ENCODE results near the gene MMP24OS. TPM values are rescaled to one million over a fixed set of nuclear protein-coding genes. Genes with fewer than 3 reads are reported as not detected.

The MMP24OS gene
- total RNA-seq, 1 experiment from 2014 or later, result 59.6 TPM

DNA sequence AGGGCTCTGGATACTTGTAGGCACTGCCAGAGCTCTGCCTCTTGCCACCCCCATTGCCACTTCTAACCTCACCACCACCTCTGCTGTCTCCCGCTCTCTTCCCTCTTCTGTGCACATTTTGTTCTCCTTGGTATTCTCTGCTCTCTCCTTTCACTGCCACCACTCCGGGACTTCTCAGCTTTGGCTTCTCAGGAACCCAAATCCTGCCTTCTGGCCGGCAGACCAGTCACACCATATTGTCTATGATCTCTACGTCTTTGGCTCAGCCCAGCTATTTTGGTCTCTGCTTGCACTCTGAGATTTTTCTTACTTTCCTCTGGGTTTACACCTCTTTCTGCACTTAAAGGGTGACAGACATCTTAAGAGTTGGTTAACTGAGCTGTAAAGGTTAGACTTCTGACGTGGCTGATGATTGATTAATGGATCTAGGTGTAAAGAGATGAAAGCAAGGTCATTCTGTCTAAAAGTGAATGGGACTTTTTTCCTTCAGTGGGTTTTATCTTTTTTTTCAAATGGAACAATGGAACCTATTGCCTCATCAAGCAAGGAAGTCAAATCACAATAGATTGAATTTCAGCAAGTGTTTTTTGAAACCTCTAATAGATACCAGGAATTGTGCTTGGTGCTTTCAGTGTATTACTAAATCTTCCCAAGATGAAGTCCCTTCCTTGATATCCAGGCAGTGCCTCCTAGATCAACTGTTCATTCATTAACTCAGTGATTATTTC, 37.7 kb downstream of the MMP24OS start:
- DNase-seq (ENCODE audit: low read depth, low spot score) (no peak), ATAC-seq (no peak)
- BruUV-seq (replicated peaks), result no TSS peak
- H2AFZ ChIP-seq (ENCODE audit: low read depth, low read length, poor library complexity, severe bottlenecking), result no peak overlapping the region
- TF ChIP-seq RAD21 (IDR thresholded peaks at IDR 0.05; ENCODE audit: low read depth), result no peak
- no peak overlapping the region for H3K9ac ChIP-seq (ENCODE audit: low read length)
- no peak overlapping the region for H3K4me3 ChIP-seq (replicated peaks in 1 of 2; ENCODE audit: low read depth in 1 of 2, low read length in 2 of 2)
- no peaks in the 10 kb centered on the region for H3K4me1 ChIP-seq (ENCODE audit: control insufficient read depth in 1 of 2, insufficient read depth in 2 of 2, low read length in 2 of 2)
- intact Hi-C loops (cut with micrococcal nuclease), result no loop called here
- H3K9me3 ChIP-seq (ENCODE audit: control insufficient read depth in 1 of 2, insufficient read depth in 1 of 2, low read depth in 1 of 2, low read length in 2 of 2), result no peaks in the 10 kb centered on the region
- ChIA-PET POLR2A (no interaction called here), CTCF (no interaction called here), RAD21 (ENCODE audit: low non-redundant PET in 1 of 2, low total read pairs in 2 of 2, uncharacterized antibody in 2 of 2, unreplicated experiment in 2 of 2) (no interaction called here)
- no peak overlapping the region for H3K27ac ChIP-seq (ENCODE audit: low read depth, low read length)
- H3K79me2 ChIP-seq (ENCODE audit: insufficient read depth, low read length), result no peaks in the 10 kb centered on the region
- no peak overlapping the region for H3K4me2 ChIP-seq (ENCODE audit: low read length)
- H3K36me3 ChIP-seq (ENCODE audit: control insufficient read depth in 1 of 2, insufficient read depth in 2 of 2, low read length in 2 of 2), result no peaks in the 10 kb centered on the region
- no peaks in the 10 kb centered on the region for H3K27me3 ChIP-seq (ENCODE audit: insufficient read depth, low read length)
- H4K20me1 ChIP-seq (ENCODE audit: insufficient read depth), result no peaks in the 10 kb centered on the region
- H3K9me2 ChIP-seq (ENCODE audit: insufficient read depth), result no peaks in the 10 kb centered on the region

DNA sequence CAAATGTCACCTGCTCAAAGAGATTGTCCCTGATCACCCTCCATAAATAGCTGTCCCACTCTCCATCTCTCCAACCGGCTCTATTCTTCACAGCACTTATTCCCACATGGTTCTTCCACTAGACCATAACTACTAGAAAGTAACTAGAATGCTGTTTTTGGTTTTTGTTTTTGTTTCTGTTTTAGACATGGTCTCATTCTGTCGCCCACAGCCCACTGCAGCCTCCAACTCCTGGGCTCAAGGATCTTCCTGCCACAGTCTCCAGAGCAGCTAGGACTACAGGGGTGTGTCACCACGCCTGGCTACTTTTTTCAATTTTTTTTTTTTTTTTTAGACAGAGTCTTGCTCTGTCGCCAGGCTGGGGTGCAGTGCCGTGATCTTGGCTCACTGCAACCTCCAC, 39.2 kb downstream of the MMP24OS start:
- ATAC-seq (no peak), DNase-seq (ENCODE audit: low read depth, low spot score) (no peak)
- ChIA-PET CTCF (no interaction called here), RAD21 (ENCODE audit: low non-redundant PET in 1 of 2, low total read pairs in 2 of 2, uncharacterized antibody in 2 of 2, unreplicated experiment in 2 of 2) (no interaction called here), POLR2A (no interaction called here)
- H3K4me1 ChIP-seq (ENCODE audit: control insufficient read depth in 1 of 2, insufficient read depth in 2 of 2, low read length in 2 of 2), result no peaks in the 10 kb centered on the region
- H3K27ac ChIP-seq (ENCODE audit: low read depth, low read length), result no peak overlapping the region
- no TSS peak for BruUV-seq (replicated peaks)
- intact Hi-C loops (cut with micrococcal nuclease), result no loop called here
- H3K4me2 ChIP-seq (ENCODE audit: low read length), result no peak overlapping the region
- no peaks in the 10 kb centered on the region for H3K79me2 ChIP-seq (ENCODE audit: insufficient read depth, low read length)
- no peaks in the 10 kb centered on the region for H3K9me2 ChIP-seq (ENCODE audit: insufficient read depth)
- H3K36me3 ChIP-seq (ENCODE audit: control insufficient read depth in 1 of 2, insufficient read depth in 2 of 2, low read length in 2 of 2), result no peaks in the 10 kb centered on the region
- H3K9me3 ChIP-seq (ENCODE audit: control insufficient read depth in 1 of 2, insufficient read depth in 1 of 2, low read depth in 1 of 2, low read length in 2 of 2), result no peaks in the 10 kb centered on the region
- H4K20me1 ChIP-seq (ENCODE audit: insufficient read depth), result no peaks in the 10 kb centered on the region
- H3K27me3 ChIP-seq (ENCODE audit: insufficient read depth, low read length), result no peaks in the 10 kb centered on the region
- H3K9ac ChIP-seq (ENCODE audit: low read length), result no peak overlapping the region
- H3K4me3 ChIP-seq (replicated peaks in 1 of 2; ENCODE audit: low read depth in 1 of 2, low read length in 2 of 2), result no peak overlapping the region
- no peak overlapping the region for H2AFZ ChIP-seq (ENCODE audit: low read depth, low read length, poor library complexity, severe bottlenecking)
- TF ChIP-seq EZH2 (IDR thresholded peaks at IDR 0.05) (no peak), FOSL1 (IDR thresholded peaks at IDR 0.05; ENCODE audit: low read depth) (no peak), CEBPB (IDR thresholded peaks at IDR 0.05; ENCODE audit: low read depth) (no peak), ELF1 (IDR thresholded peaks at IDR 0.05; ENCODE audit: borderline replicate concordance, low read depth) (no peak), POLR2AphosphoS5 (IDR thresholded peaks at IDR 0.05; ENCODE audit: low read depth, low read length) (no peak), ZNF274 (IDR thresholded peaks at IDR 0.05; ENCODE audit: low read depth, low read length) (no peak), EGR1 (IDR thresholded peaks at IDR 0.05; ENCODE audit: low read depth) (no peak), RAD21 (IDR thresholded peaks at IDR 0.05; ENCODE audit: low read depth) (no peak), CBX3 (IDR thresholded peaks at IDR 0.05; ENCODE audit: low read depth) (no peak)
- TF ChIP-seq, protein P1, sequence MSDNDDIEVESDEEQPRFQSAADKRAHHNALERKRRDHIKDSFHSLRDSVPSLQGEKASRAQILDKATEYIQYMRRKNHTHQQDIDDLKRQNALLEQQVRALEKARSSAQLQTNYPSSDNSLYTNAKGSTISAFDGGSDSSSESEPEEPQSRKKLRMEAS (IDR thresholded peaks at IDR 0.05), result no peak
- TF ChIP-seq, protein P2, sequence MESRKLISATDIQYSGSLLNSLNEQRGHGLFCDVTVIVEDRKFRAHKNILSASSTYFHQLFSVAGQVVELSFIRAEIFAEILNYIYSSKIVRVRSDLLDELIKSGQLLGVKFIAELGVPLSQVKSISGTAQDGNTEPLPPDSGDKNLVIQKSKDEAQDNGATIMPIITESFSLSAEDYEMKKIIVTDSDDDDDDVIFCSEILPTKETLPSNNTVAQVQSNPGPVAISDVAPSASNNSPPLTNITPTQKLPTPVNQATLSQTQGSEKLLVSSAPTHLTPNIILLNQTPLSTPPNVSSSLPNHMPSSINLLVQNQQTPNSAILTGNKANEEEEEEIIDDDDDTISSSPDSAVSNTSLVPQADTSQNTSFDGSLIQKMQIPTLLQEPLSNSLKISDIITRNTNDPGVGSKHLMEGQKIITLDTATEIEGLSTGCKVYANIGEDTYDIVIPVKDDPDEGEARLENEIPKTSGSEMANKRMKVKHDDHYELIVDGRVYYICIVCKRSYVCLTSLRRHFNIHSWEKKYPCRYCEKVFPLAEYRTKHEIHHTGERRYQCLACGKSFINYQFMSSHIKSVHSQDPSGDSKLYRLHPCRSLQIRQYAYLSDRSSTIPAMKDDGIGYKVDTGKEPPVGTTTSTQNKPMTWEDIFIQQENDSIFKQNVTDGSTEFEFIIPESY (IDR thresholded peaks at IDR 0.05; ENCODE audit: extremely low read depth, insufficient replicate concordance, low read length), result no peak
- TF ChIP-seq, protein P3, sequence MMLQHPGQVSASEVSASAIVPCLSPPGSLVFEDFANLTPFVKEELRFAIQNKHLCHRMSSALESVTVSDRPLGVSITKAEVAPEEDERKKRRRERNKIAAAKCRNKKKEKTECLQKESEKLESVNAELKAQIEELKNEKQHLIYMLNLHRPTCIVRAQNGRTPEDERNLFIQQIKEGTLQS (IDR thresholded peaks at IDR 0.05), result no peak
- TF ChIP-seq, protein P4, sequence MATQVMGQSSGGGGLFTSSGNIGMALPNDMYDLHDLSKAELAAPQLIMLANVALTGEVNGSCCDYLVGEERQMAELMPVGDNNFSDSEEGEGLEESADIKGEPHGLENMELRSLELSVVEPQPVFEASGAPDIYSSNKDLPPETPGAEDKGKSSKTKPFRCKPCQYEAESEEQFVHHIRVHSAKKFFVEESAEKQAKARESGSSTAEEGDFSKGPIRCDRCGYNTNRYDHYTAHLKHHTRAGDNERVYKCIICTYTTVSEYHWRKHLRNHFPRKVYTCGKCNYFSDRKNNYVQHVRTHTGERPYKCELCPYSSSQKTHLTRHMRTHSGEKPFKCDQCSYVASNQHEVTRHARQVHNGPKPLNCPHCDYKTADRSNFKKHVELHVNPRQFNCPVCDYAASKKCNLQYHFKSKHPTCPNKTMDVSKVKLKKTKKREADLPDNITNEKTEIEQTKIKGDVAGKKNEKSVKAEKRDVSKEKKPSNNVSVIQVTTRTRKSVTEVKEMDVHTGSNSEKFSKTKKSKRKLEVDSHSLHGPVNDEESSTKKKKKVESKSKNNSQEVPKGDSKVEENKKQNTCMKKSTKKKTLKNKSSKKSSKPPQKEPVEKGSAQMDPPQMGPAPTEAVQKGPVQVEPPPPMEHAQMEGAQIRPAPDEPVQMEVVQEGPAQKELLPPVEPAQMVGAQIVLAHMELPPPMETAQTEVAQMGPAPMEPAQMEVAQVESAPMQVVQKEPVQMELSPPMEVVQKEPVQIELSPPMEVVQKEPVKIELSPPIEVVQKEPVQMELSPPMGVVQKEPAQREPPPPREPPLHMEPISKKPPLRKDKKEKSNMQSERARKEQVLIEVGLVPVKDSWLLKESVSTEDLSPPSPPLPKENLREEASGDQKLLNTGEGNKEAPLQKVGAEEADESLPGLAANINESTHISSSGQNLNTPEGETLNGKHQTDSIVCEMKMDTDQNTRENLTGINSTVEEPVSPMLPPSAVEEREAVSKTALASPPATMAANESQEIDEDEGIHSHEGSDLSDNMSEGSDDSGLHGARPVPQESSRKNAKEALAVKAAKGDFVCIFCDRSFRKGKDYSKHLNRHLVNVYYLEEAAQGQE (IDR thresholded peaks at IDR 0.05; ENCODE audit: low read depth), result no peak

All from HCT116 (cell line).